ENCODE measurements around the gene PXT1. TPM values are rescaled to one million over a fixed set of nuclear protein-coding genes. Genes with fewer than 3 reads are reported as not detected.

PXT1 gene
- total and polyA plus RNA-seq, 2 donors (not counting 1 experiment from before 2014, with no cell fraction given) = 0.52 TPM; not detected in 1

DNA sequence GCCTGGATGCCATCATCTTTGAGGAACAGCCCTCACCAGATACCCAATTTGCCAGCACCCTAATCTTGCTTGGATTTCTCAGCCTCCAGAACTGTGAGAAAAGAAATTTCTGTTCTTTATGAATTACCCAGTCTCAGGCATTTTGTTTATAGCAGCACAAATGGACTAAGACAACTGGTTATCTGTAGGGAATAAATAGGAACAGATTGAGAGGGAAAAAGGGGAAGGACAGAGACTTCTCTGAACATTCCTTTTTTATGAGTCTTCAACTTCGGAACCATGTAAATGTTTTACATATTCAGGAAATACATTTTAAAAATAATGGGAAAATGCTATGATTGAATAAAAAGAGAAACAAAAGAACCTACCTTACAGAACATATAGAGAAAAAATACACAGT, 21.0 kb upstream of the PXT1 start:
- H3K4me2 ChIP-seq (replicated peaks; ENCODE audit: low read depth, low read length, poor library complexity, severe bottlenecking) = no peak overlapping the region
- H3K4me1 Mint-ChIP-seq = peaks cover 36% of the 10 kb centered on the region
- CTCF ChIA-PET = no interaction called here

DNA sequence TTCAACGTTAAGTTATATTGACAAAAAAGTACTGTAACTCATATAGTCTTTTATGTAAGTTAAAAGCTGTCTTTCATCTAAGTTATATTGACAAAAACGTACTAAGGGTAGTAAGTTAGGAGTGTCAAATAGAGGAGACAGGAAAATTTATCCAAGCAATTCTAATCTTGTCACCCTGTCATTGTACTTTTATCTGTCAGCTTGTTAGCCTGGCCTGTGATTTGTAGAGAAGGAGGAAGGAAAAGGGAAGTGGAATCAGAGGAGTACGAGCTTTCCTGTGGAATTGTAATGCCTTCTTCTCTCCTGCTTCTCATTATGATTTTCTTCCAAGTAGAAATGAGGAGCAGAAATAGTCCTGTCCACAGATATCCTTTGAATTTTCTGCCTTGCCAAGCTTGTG, 19.0 kb upstream of the PXT1 start:
- TF ChIP-seq, protein P1, sequence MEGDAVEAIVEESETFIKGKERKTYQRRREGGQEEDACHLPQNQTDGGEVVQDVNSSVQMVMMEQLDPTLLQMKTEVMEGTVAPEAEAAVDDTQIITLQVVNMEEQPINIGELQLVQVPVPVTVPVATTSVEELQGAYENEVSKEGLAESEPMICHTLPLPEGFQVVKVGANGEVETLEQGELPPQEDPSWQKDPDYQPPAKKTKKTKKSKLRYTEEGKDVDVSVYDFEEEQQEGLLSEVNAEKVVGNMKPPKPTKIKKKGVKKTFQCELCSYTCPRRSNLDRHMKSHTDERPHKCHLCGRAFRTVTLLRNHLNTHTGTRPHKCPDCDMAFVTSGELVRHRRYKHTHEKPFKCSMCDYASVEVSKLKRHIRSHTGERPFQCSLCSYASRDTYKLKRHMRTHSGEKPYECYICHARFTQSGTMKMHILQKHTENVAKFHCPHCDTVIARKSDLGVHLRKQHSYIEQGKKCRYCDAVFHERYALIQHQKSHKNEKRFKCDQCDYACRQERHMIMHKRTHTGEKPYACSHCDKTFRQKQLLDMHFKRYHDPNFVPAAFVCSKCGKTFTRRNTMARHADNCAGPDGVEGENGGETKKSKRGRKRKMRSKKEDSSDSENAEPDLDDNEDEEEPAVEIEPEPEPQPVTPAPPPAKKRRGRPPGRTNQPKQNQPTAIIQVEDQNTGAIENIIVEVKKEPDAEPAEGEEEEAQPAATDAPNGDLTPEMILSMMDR (IDR thresholded peaks at IDR 0.05) = no peak
- TF ChIP-seq EZH2 (IDR thresholded peaks at IDR 0.05; ENCODE audit: borderline replicate concordance, insufficient read depth, low read depth, low read length, poor library complexity, severe bottlenecking) = no peak
- H3K36me3 ChIP-seq (replicated peaks in 1 of 2; ENCODE audit: control extremely low read depth in 1 of 2, control insufficient read depth in 1 of 2, extremely low read depth in 1 of 2, insufficient read depth in 2 of 2, low read length in 1 of 2) = peaks cover 2 to 7% of the 10 kb centered on the region in 2 experiments
- 88% methylated on average over 1 of the region's 3 CpGs for WGBS (ENCODE audit: insufficient coverage)
- Mint-ChIP-seq H3K27ac (no peak overlapping the region), H3K9me3 (ENCODE audit: insufficient read depth) (no peaks in the 10 kb centered on the region), H3K27me3 (no peaks in the 10 kb centered on the region), H3K4me3 (no peak overlapping the region), H3K4me1 (peaks cover 35% of the 10 kb centered on the region)
- H3K79me2 ChIP-seq (ENCODE audit: control insufficient read depth, insufficient read depth, low read length) = peaks cover 93% of the 10 kb centered on the region
- no peak overlapping the region for H3K4me2 ChIP-seq (replicated peaks; ENCODE audit: low read depth, low read length, poor library complexity, severe bottlenecking)
- H3K4me3 ChIP-seq (ENCODE audit: control extremely low read depth in 1 of 5, extremely low read depth in 1 of 5, insufficient read depth in 1 of 5, low read depth in 2 of 5, low read length in 4 of 5) = no peak overlapping the region
- H3K27me3 ChIP-seq (replicated peaks in 1 of 4; ENCODE audit: control extremely low read depth in 1 of 4, control insufficient read depth in 3 of 4, insufficient read depth in 4 of 4, low read length in 3 of 4) = no peaks in the 10 kb centered on the region
- peaks cover 0 to 8% of the 10 kb centered on the region in 2 donors for H3K4me1 ChIP-seq (ENCODE audit: control insufficient read depth in 2 of 2, insufficient read depth in 2 of 2, low read length in 2 of 2)
- DNase-seq (no peak), ATAC-seq (ENCODE audit: low read depth) (no peak)
- ChIA-PET CTCF (no interaction called here), POLR2A (no interaction called here)
- intact Hi-C loops (cut with micrococcal nuclease) = no loop called here
- peaks cover 41% of the 10 kb centered on the region for H4K20me1 ChIP-seq (ENCODE audit: control insufficient read depth, insufficient read depth, low read length, poor library complexity, severe bottlenecking)
- no peak overlapping the region for H2AFZ ChIP-seq (ENCODE audit: insufficient read depth, low read depth, low read length, poor library complexity, severe bottlenecking)
- H3K9me3 ChIP-seq (ENCODE audit: control extremely low read depth in 1 of 3, control insufficient read depth in 2 of 3, insufficient read depth in 1 of 3, low read length in 2 of 3) = no peaks in the 10 kb centered on the region
- no peak overlapping the region for H3K9ac ChIP-seq (ENCODE audit: low read length)
- peak overlapping the region in 1 of 2 donors; percentile 8 for H3K27ac ChIP-seq (ENCODE audit: low read length in 2 of 2)

More for the DNA sequence above, 21.0 kb upstream of the PXT1 start:
- peaks cover 0 to 8% of the 10 kb centered on the region in 2 donors for H3K4me1 ChIP-seq (ENCODE audit: control insufficient read depth in 2 of 2, insufficient read depth in 2 of 2, low read length in 2 of 2)
- ATAC-seq (ENCODE audit: low read depth) (no peak), DNase-seq (no peak)
- TF ChIP-seq, protein P1 (IDR thresholded peaks at IDR 0.05) = no peak
- no peak for TF ChIP-seq EZH2 (IDR thresholded peaks at IDR 0.05; ENCODE audit: borderline replicate concordance, insufficient read depth, low read depth, low read length, poor library complexity, severe bottlenecking)
- H4K20me1 ChIP-seq (ENCODE audit: control insufficient read depth, insufficient read depth, low read length, poor library complexity, severe bottlenecking) = peaks cover 43% of the 10 kb centered on the region
- Mint-ChIP-seq H3K4me3 (no peak overlapping the region), H3K9me3 (ENCODE audit: insufficient read depth) (no peaks in the 10 kb centered on the region), H3K27me3 (no peaks in the 10 kb centered on the region), H3K27ac (no peak overlapping the region)
- peaks cover 88% of the 10 kb centered on the region for H3K79me2 ChIP-seq (ENCODE audit: control insufficient read depth, insufficient read depth, low read length)
- H3K4me3 ChIP-seq (ENCODE audit: control extremely low read depth in 1 of 5, extremely low read depth in 1 of 5, insufficient read depth in 1 of 5, low read depth in 2 of 5, low read length in 4 of 5) = no peak overlapping the region
- WGBS (ENCODE audit: insufficient coverage) = no CpG with 5 or more reads among the region's 1 CpG
- peaks cover 2 to 7% of the 10 kb centered on the region in 2 experiments for H3K36me3 ChIP-seq (replicated peaks in 1 of 2; ENCODE audit: control extremely low read depth in 1 of 2, control insufficient read depth in 1 of 2, extremely low read depth in 1 of 2, insufficient read depth in 2 of 2, low read length in 1 of 2)
- peaks cover 0 to 4% (median 0%) of the 10 kb centered on the region in 3 donors for H3K9me3 ChIP-seq (ENCODE audit: control extremely low read depth in 1 of 3, control insufficient read depth in 2 of 3, insufficient read depth in 1 of 3, low read length in 2 of 3)
- H2AFZ ChIP-seq (ENCODE audit: insufficient read depth, low read depth, low read length, poor library complexity, severe bottlenecking) = no peak overlapping the region
- H3K9ac ChIP-seq (ENCODE audit: low read length) = no peak overlapping the region
- no peak overlapping the region for H3K27ac ChIP-seq (ENCODE audit: low read length in 2 of 2)
- intact Hi-C loops (cut with micrococcal nuclease) = no loop called here
- no peaks in the 10 kb centered on the region for H3K27me3 ChIP-seq (replicated peaks in 1 of 4; ENCODE audit: control extremely low read depth in 1 of 4, control insufficient read depth in 3 of 4, insufficient read depth in 4 of 4, low read length in 3 of 4)
- POLR2A ChIA-PET = no interaction called here
